SK-N-SH (cell line): ENCODE data around the gene C6orf120.

Experiments
- CTCF ChIP-seq: fragments of 200-600 bp; sonication (generic); IDR thresholded peaks from 2 replicates; pipeline ENCODE4 v1.6.1; 2017; ENCODE audit warnings: antibody characterized with exemption, mild to moderate bottlenecking, moderate library complexity
- JUND ChIP-seq: IDR thresholded peaks from 2 replicates; pipeline ENCODE4 v1.4.0; 2012
- PBX3 ChIP-seq: IDR thresholded peaks from 2 replicates; pipeline ENCODE4; 2012
- POLR2AphosphoS5 ChIP-seq: IDR thresholded peaks from 2 replicates; pipeline ENCODE4 v1.6.1; 2012; ENCODE audit warnings: low read depth, low read length
- RAD21 ChIP-seq: IDR thresholded peaks from 2 replicates; pipeline ENCODE4 v1.6.1; 2012; ENCODE audit warnings: mild to moderate bottlenecking, low read length
- SMC3 ChIP-seq: IDR thresholded peaks from 2 replicates; pipeline ENCODE4 v1.6.1; 2012; ENCODE audit warnings: low read depth, low read length, improper control_type of control experiment
- TAF1 ChIP-seq: IDR thresholded peaks from 2 replicates; pipeline ENCODE4 v1.6.1; 2012; ENCODE audit warnings: low read depth, mild to moderate bottlenecking, low read length, moderate library complexity, borderline replicate concordance
- TF ChIP-seq, protein P1 (sequence below): IDR thresholded peaks from 2 replicates; pipeline ENCODE4 v1.6.1; 2012; ENCODE audit warnings: mild to moderate bottlenecking, low read depth, low read length, moderate library complexity
- TF ChIP-seq, protein P2 (sequence below): fragments of 150-350 bp; IDR thresholded peaks from 2 replicates; pipeline ENCODE4 v1.6.1; 2017; ENCODE audit warnings: antibody characterized with exemption, low read length, low read depth, borderline replicate concordance

DNA sequence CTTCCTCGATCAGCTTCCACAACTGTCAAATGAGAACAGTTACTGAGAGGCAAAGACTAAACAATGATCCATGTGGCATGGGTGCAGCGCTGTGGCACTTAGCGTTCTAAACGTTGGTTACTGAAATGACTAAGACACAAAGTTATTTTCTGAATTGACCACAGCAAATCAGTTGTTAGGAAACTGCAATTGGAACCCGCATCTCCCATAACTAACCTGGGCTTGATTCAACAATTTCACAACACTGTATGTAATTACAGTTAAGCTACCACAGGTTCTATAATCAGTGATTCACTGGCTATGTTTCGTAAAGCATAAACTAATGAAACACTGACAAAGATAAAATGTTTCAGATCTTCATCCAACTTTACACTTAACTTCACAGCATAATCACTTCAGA is 12.6 kb upstream of the C6orf120 start:
- TF ChIP-seq CTCF (no peak), TAF1 (no peak), RAD21 (no peak), SMC3 (no peak), POLR2AphosphoS5 (no peak), JUND (no peak), PBX3 (no peak)
- TF ChIP-seq, protein P1, sequence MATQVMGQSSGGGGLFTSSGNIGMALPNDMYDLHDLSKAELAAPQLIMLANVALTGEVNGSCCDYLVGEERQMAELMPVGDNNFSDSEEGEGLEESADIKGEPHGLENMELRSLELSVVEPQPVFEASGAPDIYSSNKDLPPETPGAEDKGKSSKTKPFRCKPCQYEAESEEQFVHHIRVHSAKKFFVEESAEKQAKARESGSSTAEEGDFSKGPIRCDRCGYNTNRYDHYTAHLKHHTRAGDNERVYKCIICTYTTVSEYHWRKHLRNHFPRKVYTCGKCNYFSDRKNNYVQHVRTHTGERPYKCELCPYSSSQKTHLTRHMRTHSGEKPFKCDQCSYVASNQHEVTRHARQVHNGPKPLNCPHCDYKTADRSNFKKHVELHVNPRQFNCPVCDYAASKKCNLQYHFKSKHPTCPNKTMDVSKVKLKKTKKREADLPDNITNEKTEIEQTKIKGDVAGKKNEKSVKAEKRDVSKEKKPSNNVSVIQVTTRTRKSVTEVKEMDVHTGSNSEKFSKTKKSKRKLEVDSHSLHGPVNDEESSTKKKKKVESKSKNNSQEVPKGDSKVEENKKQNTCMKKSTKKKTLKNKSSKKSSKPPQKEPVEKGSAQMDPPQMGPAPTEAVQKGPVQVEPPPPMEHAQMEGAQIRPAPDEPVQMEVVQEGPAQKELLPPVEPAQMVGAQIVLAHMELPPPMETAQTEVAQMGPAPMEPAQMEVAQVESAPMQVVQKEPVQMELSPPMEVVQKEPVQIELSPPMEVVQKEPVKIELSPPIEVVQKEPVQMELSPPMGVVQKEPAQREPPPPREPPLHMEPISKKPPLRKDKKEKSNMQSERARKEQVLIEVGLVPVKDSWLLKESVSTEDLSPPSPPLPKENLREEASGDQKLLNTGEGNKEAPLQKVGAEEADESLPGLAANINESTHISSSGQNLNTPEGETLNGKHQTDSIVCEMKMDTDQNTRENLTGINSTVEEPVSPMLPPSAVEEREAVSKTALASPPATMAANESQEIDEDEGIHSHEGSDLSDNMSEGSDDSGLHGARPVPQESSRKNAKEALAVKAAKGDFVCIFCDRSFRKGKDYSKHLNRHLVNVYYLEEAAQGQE = no peak
- TF ChIP-seq, protein P2, sequence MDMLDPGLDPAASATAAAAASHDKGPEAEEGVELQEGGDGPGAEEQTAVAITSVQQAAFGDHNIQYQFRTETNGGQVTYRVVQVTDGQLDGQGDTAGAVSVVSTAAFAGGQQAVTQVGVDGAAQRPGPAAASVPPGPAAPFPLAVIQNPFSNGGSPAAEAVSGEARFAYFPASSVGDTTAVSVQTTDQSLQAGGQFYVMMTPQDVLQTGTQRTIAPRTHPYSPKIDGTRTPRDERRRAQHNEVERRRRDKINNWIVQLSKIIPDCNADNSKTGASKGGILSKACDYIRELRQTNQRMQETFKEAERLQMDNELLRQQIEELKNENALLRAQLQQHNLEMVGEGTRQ = no peak
